GM10248 (cell line): ENCODE results near the gene CEBPG.

Source experiments
- CTCF ChIA-PET: fragments of 300-600 bp; sonication (Branson Sonifier 250); formaldehyde crosslinking; extraction: SDS; loops from one replicate; lab custom pipeline; 2021; ENCODE audit warnings: antibody characterized with exemption; lab: Yijun Ruan, JAX
- POLR2A ChIA-PET: fragments of 350-650 bp; sonication (Branson Sonifier 250); formaldehyde crosslinking; extraction: SDS; loops from one replicate; lab custom pipeline; 2020; ENCODE audit warnings: antibody characterized with exemption; lab: Yijun Ruan, JAX
- DNase-seq: peaks from one replicate; pipeline ENCODE4 v3.0.0; 2012; ENCODE audit errors: extremely low spot score
- TF ChIP-seq, protein P1 (sequence below): IDR thresholded peaks from 2 replicates; pipeline ENCODE4 v1.5.1; 2012; ENCODE audit warnings: mild to moderate bottlenecking, low read depth; ENCODE audit errors: extremely low read depth, missing control alignments, control extremely low read depth

CEBPG gene

GRCh38 chr19:33408116-33408515 is 34.6 kb downstream of the CEBPG start:
- POLR2A ChIA-PET, result no interaction called here
- no peak for DNase-seq
- CTCF ChIA-PET, result interaction anchor here (0.7 to 4.1 kb wide), 8 partner anchors 9 to 432 kb away, joined by 3 to 31 read pairs (median 6); no protein-coding TSS in a partner anchor
- TF ChIP-seq, protein P1, sequence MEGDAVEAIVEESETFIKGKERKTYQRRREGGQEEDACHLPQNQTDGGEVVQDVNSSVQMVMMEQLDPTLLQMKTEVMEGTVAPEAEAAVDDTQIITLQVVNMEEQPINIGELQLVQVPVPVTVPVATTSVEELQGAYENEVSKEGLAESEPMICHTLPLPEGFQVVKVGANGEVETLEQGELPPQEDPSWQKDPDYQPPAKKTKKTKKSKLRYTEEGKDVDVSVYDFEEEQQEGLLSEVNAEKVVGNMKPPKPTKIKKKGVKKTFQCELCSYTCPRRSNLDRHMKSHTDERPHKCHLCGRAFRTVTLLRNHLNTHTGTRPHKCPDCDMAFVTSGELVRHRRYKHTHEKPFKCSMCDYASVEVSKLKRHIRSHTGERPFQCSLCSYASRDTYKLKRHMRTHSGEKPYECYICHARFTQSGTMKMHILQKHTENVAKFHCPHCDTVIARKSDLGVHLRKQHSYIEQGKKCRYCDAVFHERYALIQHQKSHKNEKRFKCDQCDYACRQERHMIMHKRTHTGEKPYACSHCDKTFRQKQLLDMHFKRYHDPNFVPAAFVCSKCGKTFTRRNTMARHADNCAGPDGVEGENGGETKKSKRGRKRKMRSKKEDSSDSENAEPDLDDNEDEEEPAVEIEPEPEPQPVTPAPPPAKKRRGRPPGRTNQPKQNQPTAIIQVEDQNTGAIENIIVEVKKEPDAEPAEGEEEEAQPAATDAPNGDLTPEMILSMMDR, result no peak

DNA sequence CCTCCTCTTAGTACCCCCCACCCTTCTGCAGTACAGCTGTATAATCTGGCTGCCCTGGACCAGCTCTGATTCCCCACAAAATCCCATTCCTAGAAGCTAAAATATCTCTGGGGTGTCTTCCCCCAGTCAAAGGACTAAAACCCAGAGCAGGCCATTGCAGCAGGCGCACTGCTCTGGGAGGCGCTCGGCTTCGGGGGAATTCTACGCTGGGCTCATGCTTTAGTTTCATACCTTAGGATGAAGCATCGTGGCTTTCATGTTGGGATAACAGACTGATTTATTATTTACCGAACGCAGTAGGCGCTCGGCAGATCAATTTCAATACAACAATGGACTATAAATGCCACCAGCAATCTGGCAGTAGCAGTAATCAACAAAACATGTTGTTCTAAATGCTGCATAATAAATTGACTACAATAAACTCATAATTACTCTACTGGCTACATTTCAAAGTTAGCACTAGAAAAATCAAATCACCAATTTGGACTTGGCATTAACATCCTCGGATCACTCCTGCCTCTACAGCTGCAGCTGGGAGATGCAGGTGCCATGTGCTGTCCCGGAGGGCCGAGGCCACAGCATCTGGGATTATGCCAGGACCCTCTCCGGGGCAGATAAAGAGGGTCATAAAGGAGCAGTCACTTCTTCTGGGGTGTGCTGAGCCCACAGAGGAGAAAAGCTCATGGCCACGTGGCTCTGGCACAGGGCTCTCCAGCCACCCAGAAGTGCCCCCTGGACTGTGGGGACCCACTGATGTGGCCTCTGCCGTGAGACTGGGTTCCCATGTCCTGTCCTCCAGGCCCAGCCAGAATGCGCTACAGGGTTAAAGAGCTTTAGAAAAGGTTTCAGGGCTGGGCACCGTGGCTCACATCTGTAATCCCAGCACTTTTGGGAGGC is 35.3 kb downstream of the CEBPG start:
- TF ChIP-seq, protein P1, result no peak
- CTCF ChIA-PET, result interaction anchor here (0.7 to 4.1 kb wide), 9 partner anchors 10 to 433 kb away, joined by 3 to 31 read pairs (median 6); no protein-coding TSS in a partner anchor
- POLR2A ChIA-PET, result no interaction called here
- DNase-seq, result no peak

DNA sequence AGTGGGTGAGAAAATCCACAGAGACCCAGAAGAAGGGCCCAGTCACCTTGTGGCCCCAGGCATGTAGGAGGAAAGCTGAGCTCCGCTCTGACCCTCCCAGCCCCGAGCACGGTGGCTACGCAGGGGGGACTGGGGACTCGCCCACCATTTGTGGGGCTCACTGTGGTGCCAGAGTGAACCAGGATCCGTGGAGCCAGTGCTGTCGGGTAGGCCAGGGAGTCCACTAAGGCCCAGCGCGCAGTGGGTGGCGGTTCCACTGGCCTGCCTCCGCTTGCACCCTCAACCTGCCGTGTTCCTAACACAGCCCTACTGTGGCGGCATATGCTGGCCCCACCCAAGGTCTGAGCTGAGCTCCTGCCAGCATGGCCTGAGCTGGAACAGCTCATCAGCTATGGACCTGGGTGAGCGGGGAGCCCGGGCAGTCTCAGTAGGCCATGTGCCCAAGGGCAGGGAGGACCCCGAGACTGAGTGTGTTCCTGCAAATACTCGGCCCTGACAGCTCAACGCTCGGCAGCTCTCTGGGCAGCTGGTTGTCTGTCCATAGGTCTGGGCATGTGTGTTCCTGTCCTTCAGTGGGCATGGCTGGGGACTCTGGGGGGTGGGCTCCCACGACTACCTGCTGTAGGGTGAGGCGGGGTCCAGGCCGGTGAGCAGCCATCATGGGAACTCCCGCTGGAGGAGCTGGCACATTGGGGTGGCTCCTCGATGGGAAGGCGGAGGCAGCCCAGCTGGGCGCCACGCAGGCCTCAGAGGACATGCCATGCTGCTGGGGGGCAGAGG is 36.6 kb downstream of the CEBPG start:
- TF ChIP-seq, protein P1, result no peak
- CTCF ChIA-PET, result interaction anchor here (1.1 to 4.1 kb wide), 7 partner anchors 20 to 175 kb away, joined by 3 to 31 read pairs (median 6); no protein-coding TSS in a partner anchor
- no peak for DNase-seq
- POLR2A ChIA-PET, result no interaction called here

DNA sequence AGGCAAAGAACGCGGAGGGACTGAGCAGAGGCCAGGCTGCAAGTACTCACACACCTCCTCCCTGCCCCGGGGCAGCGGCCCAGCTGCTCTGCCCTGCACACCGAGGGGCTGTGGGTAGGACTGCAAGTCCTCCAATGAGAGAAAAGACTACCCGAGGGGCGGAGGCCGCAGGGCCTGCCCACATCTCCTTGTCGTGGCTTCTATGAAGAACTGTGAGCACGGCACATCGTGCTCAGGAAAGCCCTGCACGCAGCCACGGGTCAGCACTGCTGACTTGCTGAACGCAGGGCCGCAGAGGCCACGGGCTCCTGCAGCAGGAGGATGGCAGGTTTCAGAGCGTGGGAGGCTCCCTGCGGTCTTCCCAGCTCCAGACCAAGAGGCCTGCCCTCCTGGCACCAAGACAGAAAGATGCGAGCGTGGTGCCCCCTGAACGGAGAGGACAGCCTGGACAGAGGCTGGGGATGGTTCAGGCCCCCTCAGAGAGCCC is 37.4 kb downstream of the CEBPG start:
- CTCF ChIA-PET, result interaction anchor here (1.1 to 3.3 kb wide), 3 partner anchors 26 to 176 kb away, joined by 3 to 31 read pairs (median 6); no protein-coding TSS in a partner anchor
- POLR2A ChIA-PET, result no interaction called here
- TF ChIP-seq, protein P1, result no peak
- no peak for DNase-seq

DNA sequence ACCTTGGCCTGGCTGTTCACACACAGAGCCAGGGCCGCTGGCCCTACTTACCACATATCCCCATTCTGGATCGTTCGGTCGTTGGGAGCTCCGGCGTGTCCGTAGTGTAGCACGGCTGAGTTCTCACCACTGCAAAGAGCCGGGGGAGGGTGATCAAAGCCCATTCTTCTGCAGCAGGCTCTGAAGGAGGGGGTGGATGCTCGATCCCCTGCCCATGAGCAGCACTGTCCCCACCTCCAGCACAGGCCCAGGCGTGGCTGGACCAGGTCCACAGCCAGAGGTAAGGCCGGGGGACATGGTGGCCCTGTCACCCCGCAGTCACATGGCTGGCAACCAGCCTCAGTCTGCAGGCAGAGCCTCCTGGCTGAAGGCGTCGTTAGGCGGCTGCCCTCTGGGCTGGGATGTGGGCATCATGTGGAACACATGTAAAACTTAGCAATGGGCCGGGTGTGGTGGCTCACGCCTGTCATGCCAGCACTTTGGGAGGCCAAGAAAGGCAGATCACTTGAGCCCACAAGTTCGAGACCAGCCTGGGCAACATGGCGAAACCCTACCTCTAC is 38.2 kb downstream of the CEBPG start:
- DNase-seq, result no peak
- CTCF ChIA-PET, result interaction anchor here (2.0 kb wide), 1 partner anchor 33 kb away, joined by 6 read pairs; no protein-coding TSS in a partner anchor
- POLR2A ChIA-PET, result no interaction called here
- TF ChIP-seq, protein P1, result no peak
